PC-9 (cell line): Measurements from ENCODE around the gene SPART. TPM values are rescaled to one million over a fixed set of nuclear protein-coding genes. Genes with fewer than 3 reads are reported as not detected.

Experiments used
- BruUV-seq: library from RNA; stranded (reverse); fragments of 400-500 nt; replicated peaks from 2 replicates; lab custom pipeline; 2021; lab: Mats Ljungman, UMichigan
- CTCF ChIA-PET: fragments of 300-600 bp; sonication (Branson Sonifier 250); formaldehyde crosslinking; loops from one replicate; lab custom pipeline; 2022; ENCODE audit warnings: antibody characterized with exemption; lab: Charles Lee
- POLR2A ChIA-PET: fragments of 300-600 bp; sonication (Branson Sonifier 250); formaldehyde crosslinking; loops from one replicate; lab custom pipeline; 2022; ENCODE audit warnings: antibody characterized with exemption; ENCODE audit not compliant: unreplicated experiment; lab: Charles Lee
- DNase-seq, 2 experiments: peaks; one replicate each; pipeline versions ENCODE4 v3.0.0 to v3.0.0-alpha.2; 2015 to 2022; ENCODE audit warnings: mixed read lengths in 1 of 2
- H2AFZ ChIP-seq: fragments of 200-600 bp; sonication (generic); 2 replicates; pipeline ENCODE4 v1.8.1; 2017; ENCODE audit warnings: antibody characterized with exemption
- H3F3A ChIP-seq: fragments of 200-600 bp; sonication (generic); 2 replicates; pipeline ENCODE4 v1.8.1; 2017; ENCODE audit warnings: antibody characterized with exemption, mild to moderate bottlenecking, low read depth; ENCODE audit not compliant: insufficient read depth
- H3K27ac ChIP-seq: fragments of 200-600 bp; sonication (generic); 2 replicates; pipeline ENCODE4 v1.6.1; 2016; ENCODE audit warnings: mixed run types
- H3K27me3 ChIP-seq: fragments of 200-600 bp; sonication (generic); 2 replicates; pipeline ENCODE4 v1.6.1; 2016; ENCODE audit warnings: low read depth, mixed run types; ENCODE audit not compliant: insufficient read depth
- H3K36me3 ChIP-seq: fragments of 200-600 bp; sonication (generic); 2 replicates; pipeline ENCODE4 v1.6.1; 2016; ENCODE audit warnings: low read depth, mixed run types
- H3K4me1 ChIP-seq: fragments of 200-600 bp; sonication (generic); replicated peaks from 2 replicates; pipeline ENCODE4 v1.6.1; 2016; ENCODE audit warnings: mixed run types; ENCODE audit not compliant: insufficient read depth
- H3K4me2 ChIP-seq: fragments of 200-600 bp; sonication (generic); 2 replicates; pipeline ENCODE4 v1.6.1; 2017; ENCODE audit warnings: mixed run types
- H3K4me3 ChIP-seq: fragments of 200-600 bp; sonication (generic); 2 replicates; pipeline ENCODE4 v1.6.1; 2016; ENCODE audit warnings: mixed run types
- H3K79me2 ChIP-seq: fragments of 200-600 bp; sonication (generic); 2 replicates; pipeline ENCODE4 v1.6.1; 2017; ENCODE audit warnings: low read depth, mixed run types
- H3K9me2 ChIP-seq: fragments of 200-600 bp; sonication (generic); 2 replicates; pipeline ENCODE4 v1.8.1; 2017; ENCODE audit warnings: mild to moderate bottlenecking; ENCODE audit not compliant: insufficient read depth
- H3K9me3 ChIP-seq: fragments of 200-600 bp; sonication (generic); 2 replicates; pipeline ENCODE4 v1.8.1; 2016; ENCODE audit warnings: low read depth; ENCODE audit not compliant: insufficient read depth
- H4K20me1 ChIP-seq: fragments of 200-600 bp; sonication (generic); 2 replicates; pipeline ENCODE4 v1.8.1; 2017; ENCODE audit not compliant: insufficient read depth
- EZH2 ChIP-seq: fragments of 200-600 bp; sonication (generic); IDR thresholded peaks from 2 replicates; pipeline ENCODE4 v1.8.0; 2017; ENCODE audit warnings: antibody characterized with exemption, low read depth
- intact Hi-C: fragments of 100-400 bp; cut with micrococcal nuclease; formaldehyde crosslinking; loops from one replicate; pipeline ENCODE4 v1.10.0; 2022; ENCODE audit not compliant: unreplicated experiment
- total RNA-seq: library from RNA; stranded (reverse); gene quantifications from 2 replicates; pipeline ENCODE4 v1.2.3, GENCODE V29; 2021
- TF ChIP-seq, protein P1 (sequence below): fragments of 200-600 bp; sonication (generic); conservative IDR thresholded peaks from 2 replicates; pipeline ENCODE4 v1.6.1; 2017; ENCODE audit warnings: mixed run types, antibody characterized with exemption, mild to moderate bottlenecking, moderate library complexity

Gene SPART
- total RNA-seq, 1 experiment from 2014 or later, result 51.4 TPM

DNA sequence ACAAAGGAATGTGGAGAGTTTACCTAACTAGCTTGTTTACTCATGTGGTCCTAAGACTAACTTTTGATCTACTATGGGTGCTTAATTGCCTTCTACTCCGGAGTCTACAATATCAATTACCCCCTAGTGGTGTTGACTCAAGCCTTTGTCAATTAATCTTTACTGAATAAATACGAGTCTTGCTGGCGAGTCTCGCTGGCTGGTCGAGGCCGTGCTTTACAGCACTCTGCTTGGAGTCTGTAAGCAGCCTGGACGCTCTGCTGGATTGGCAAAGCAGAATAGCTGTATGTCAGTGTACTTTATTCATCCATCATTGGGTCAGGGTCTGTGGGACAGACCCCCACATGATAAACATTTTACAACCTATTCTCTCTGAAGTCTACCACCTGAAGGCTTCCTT, 9.9 kb upstream of the SPART start:
- Histone ChIP-seq H3K9me3 (no peaks in the 10 kb centered on the region), H3K9me2 (no peaks in the 10 kb centered on the region), H3K27me3 (no peaks in the 10 kb centered on the region), H4K20me1 (no peaks in the 10 kb centered on the region), H3K4me1 (no peaks in the 10 kb centered on the region), H3K79me2 (no peaks in the 10 kb centered on the region), H3K4me2 (no peak overlapping the region), H3K4me3 (no peak overlapping the region), H3K36me3 (no peaks in the 10 kb centered on the region; the same call in 1 of the 2 replicates), H3F3A (no peaks in the 10 kb centered on the region), H2AFZ (no peak overlapping the region), H3K27ac (no peak overlapping the region)
- ChIA-PET POLR2A (no interaction called here), CTCF (no interaction called here)
- intact Hi-C loops, result no loop called here
- TF ChIP-seq, protein P1, sequence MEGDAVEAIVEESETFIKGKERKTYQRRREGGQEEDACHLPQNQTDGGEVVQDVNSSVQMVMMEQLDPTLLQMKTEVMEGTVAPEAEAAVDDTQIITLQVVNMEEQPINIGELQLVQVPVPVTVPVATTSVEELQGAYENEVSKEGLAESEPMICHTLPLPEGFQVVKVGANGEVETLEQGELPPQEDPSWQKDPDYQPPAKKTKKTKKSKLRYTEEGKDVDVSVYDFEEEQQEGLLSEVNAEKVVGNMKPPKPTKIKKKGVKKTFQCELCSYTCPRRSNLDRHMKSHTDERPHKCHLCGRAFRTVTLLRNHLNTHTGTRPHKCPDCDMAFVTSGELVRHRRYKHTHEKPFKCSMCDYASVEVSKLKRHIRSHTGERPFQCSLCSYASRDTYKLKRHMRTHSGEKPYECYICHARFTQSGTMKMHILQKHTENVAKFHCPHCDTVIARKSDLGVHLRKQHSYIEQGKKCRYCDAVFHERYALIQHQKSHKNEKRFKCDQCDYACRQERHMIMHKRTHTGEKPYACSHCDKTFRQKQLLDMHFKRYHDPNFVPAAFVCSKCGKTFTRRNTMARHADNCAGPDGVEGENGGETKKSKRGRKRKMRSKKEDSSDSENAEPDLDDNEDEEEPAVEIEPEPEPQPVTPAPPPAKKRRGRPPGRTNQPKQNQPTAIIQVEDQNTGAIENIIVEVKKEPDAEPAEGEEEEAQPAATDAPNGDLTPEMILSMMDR, result no peak
- no peak for TF ChIP-seq EZH2
- BruUV-seq, result no TSS peak
- no peak for DNase-seq

DNA sequence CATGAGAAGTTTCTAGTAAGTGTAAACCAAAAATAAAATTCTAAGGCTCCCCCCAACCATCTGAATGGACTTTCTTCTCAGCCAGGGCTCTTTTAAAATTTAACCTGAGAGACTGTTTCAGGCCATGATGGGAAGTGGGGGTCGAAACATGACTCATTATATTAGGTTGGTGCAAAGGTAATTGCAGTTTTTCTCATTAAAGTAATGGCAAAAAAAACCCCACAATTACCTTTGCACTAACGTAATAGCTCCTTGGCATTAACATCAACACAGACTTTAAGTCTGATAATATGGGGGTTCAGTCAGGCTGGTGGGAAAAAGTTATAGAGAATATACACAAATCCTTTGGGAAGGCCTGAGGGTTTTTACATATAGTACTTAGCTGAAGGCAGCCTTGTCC, 9.4 kb upstream of the SPART start:
- Histone ChIP-seq H3K9me3 (no peaks in the 10 kb centered on the region), H3K36me3 (no peaks in the 10 kb centered on the region; the same call in 1 of the 2 replicates), H3K4me2 (no peak overlapping the region), H3K4me3 (no peak overlapping the region), H2AFZ (no peak overlapping the region), H3K4me1 (no peaks in the 10 kb centered on the region), H4K20me1 (no peaks in the 10 kb centered on the region), H3K27me3 (no peaks in the 10 kb centered on the region), H3K79me2 (no peaks in the 10 kb centered on the region), H3K9me2 (no peaks in the 10 kb centered on the region), H3K27ac (no peak overlapping the region), H3F3A (no peaks in the 10 kb centered on the region)
- no peak for TF ChIP-seq EZH2
- TF ChIP-seq, protein P1, result no peak
- intact Hi-C loops, result no loop called here
- BruUV-seq, result no TSS peak
- ChIA-PET CTCF (interaction anchor here (0.6 kb wide), 1 partner anchor 282 kb away, joined by 3 read pairs; no protein-coding TSS in a partner anchor), POLR2A (no interaction called here)
- no peak for DNase-seq

DNA sequence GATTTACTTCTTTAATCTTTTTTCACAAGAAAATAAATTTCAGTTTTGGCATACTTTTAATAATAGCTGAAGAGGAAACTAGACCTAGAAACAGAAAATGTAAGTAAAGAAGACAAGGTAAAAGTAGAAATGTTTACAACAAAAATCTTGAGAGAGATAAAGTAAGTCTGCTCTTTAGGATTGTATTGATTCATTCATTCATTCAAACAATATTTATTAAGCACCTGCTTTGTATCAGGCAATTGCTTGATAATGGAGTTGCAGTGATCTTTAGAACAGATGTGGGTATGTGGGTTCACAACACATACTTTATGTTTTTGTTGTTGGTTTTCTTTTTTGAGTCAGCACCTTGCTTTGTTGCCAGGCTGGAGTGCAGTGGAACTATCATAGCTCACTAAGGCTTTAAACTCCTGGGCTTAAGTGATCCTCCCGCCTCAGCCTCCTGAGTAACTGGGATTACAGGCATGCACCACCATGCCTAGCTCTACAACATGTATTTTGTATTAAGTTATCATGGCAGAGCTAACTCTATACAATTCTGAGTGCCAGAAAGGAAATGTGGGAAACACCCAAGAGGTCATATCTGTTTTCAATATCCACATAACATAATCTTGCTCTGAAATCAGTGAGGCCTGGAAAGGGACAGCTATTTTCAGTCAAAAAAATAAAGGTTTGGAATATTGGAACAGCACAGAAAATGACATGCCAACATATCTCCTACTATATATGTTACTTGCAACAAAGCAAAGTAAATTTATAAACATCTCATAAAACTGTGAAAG, 8.8 kb upstream of the SPART start:
- ChIA-PET CTCF (interaction anchor here (0.6 kb wide), 2 partner anchors 281 kb away, joined by 3 read pairs; no protein-coding TSS in a partner anchor), POLR2A (no interaction called here)
- H3K27ac ChIP-seq, result no peak overlapping the region
- H3K4me1 ChIP-seq, result no peaks in the 10 kb centered on the region
- no peaks in the 10 kb centered on the region for H3K9me3 ChIP-seq
- no peaks in the 10 kb centered on the region for H3K79me2 ChIP-seq
- no peaks in the 10 kb centered on the region for H3K9me2 ChIP-seq
- intact Hi-C loops, result no loop called here
- no peak overlapping the region for H3K4me3 ChIP-seq
- no peak for DNase-seq
- H4K20me1 ChIP-seq, result no peaks in the 10 kb centered on the region
- no peak overlapping the region for H3K4me2 ChIP-seq
- H2AFZ ChIP-seq, result no peak overlapping the region
- no peaks in the 10 kb centered on the region for H3K27me3 ChIP-seq
- TF ChIP-seq, protein P1, result no peak
- TF ChIP-seq EZH2, result no peak
- no TSS peak for BruUV-seq
- no peaks in the 10 kb centered on the region for H3F3A ChIP-seq
- no peaks in the 10 kb centered on the region; the same call in 1 of the 2 replicates for H3K36me3 ChIP-seq
